K562 (cell line): ENCODE results near the gene PCED1B. TPM values are rescaled to one million over a fixed set of nuclear protein-coding genes. Genes with fewer than 3 reads are reported as not detected.
A peak's percentile ranks its signal among the peaks of the same experiment; 100 is the strongest.

Experiments
- C11orf30 ChIP-seq: fragments of 450-650 bp; IDR thresholded peaks from 2 replicates; pipeline ENCODE4 v1.6.1; 2016; ENCODE audit warnings: low read depth, mild to moderate bottlenecking
- CC2D1A ChIP-seq: fragments of 450-650 bp; IDR thresholded peaks from 2 replicates; pipeline ENCODE4 v1.6.1; 2017; ENCODE audit warnings: mild to moderate bottlenecking
- CCNT2 ChIP-seq: IDR thresholded peaks from 2 replicates; pipeline ENCODE4 v1.6.1; 2011; ENCODE audit warnings: borderline replicate concordance, low read depth, mild to moderate bottlenecking, moderate library complexity, mixed read lengths, low read length; ENCODE audit not compliant: insufficient read length; ENCODE audit errors: extremely low read depth
- CEBPZ ChIP-seq: fragments of 150-350 bp; IDR thresholded peaks from 2 replicates; pipeline ENCODE4 v1.6.1; 2014; ENCODE audit warnings: low read depth, mild to moderate bottlenecking, low read length, borderline replicate concordance
- ESRRB ChIP-seq: fragments of 250-450 bp; sonication (Bioruptor Pico); IDR thresholded peaks from 2 replicates; pipeline ENCODE4 v1.5.0; 2020; ENCODE audit warnings: mild to moderate bottlenecking, moderate library complexity, borderline replicate concordance
- FOXJ3 ChIP-seq: sonication (generic); formaldehyde crosslinking; IDR thresholded peaks from 2 replicates; pipeline ENCODE4 v1.4.0; 2020; ENCODE audit warnings: mild to moderate bottlenecking, missing genetic modification reagents
- GMEB1 ChIP-seq: fragments of 250-450 bp; sonication (Bioruptor Pico); IDR thresholded peaks from 2 replicates; pipeline ENCODE4 v1.4.0; 2020; ENCODE audit warnings: mild to moderate bottlenecking
- JUNB ChIP-seq: fragments of 450-650 bp; formaldehyde crosslinking; conservative IDR thresholded peaks from 2 replicates; pipeline ENCODE4 v1.4.0; 2020; ENCODE audit warnings: mild to moderate bottlenecking
- KDM5B ChIP-seq: fragments of 200-600 bp; sonication (generic); IDR thresholded peaks from 2 replicates; pipeline ENCODE4 v1.6.1; 2012; ENCODE audit warnings: low read depth, mild to moderate bottlenecking, moderate library complexity, low read length, control low read depth, inconsistent platforms; ENCODE audit not compliant: insufficient replicate concordance
- MAX ChIP-seq: sonication (generic); formaldehyde crosslinking; IDR thresholded peaks from 2 replicates; pipeline ENCODE4 v1.9.0; 2022; ENCODE audit warnings: mild to moderate bottlenecking, missing genetic modification reagents
- NCOA1 ChIP-seq: fragments of 450-650 bp; IDR thresholded peaks from 2 replicates; pipeline ENCODE4 v1.6.1; 2016; ENCODE audit warnings: low read depth
- TAF15 ChIP-seq: fragments of 200-400 bp; formaldehyde crosslinking; IDR thresholded peaks from 2 replicates; pipeline ENCODE4 v1.6.1; 2017; ENCODE audit warnings: mild to moderate bottlenecking, low read depth, low read length, moderate library complexity
- TCF7L2 ChIP-seq: fragments of 150-350 bp; IDR thresholded peaks from 2 replicates; pipeline ENCODE4 v1.6.1; 2016; ENCODE audit warnings: low read depth, mild to moderate bottlenecking, low read length, moderate library complexity
- TEAD4 ChIP-seq, 2 experiments: sonication (generic) in 1 of 2; formaldehyde crosslinking in 1 of 2; IDR thresholded peaks; 2 replicates each; pipeline versions ENCODE4 v1.6.1 to v1.8.0; 2012 to 2022; ENCODE audit warnings: borderline replicate concordance in 1 of 2, inconsistent platforms in 1 of 2, low read length in 1 of 2, mild to moderate bottlenecking in 1 of 2, missing genetic modification reagents in 1 of 2
- UBTF ChIP-seq, 2 experiments: IDR thresholded peaks; 2 replicates each; pipeline ENCODE4 v1.6.1; 2012; ENCODE audit warnings: improper control_type of control experiment in 2 of 2, low read depth in 2 of 2, low read length in 2 of 2, borderline replicate concordance in 1 of 2
- ZBTB26 ChIP-seq: fragments of 450-650 bp; formaldehyde crosslinking; IDR thresholded peaks from 2 replicates; pipeline ENCODE4 v1.4.0; 2022; ENCODE audit warnings: missing genetic modification characterization
- ZFPM2 ChIP-seq: fragments of 250-450 bp; sonication (Bioruptor Pico); IDR thresholded peaks from 2 replicates; pipeline ENCODE4 v1.5.1; 2022; ENCODE audit warnings: mild to moderate bottlenecking
- ZNF764 ChIP-seq: fragments of 250-450 bp; sonication (Bioruptor Pico); IDR thresholded peaks from 2 replicates; pipeline ENCODE4 v1.4.0; 2020; ENCODE audit warnings: low read depth, mild to moderate bottlenecking, moderate library complexity
- polyA plus RNA-seq, 8 experiments: library from polyadenylated mRNA; depleted of rRNA in 4 of 8; stranded (reverse) in 5 of 8; unstranded in 3 of 8; fragments of >200 nt; fragmentation: Nextera tagmentation in 2 of 8; fragmentation: Illumina TruSeq in 1 of 8; extraction: Ambion mirVana in 2 of 8; extraction: Trizol in 1 of 8; gene quantifications; 2 replicates each; pipeline versions ENCODE4 v1.2.1 to v1.2.3, GENCODE V29; 2011 to 2014; ENCODE audit warnings: inconsistent platforms in 1 of 8, missing spikeins in 1 of 8
- total RNA-seq, 7 experiments: library from RNA; depleted of rRNA in 6 of 7; stranded (reverse); fragments of >200 nt in 6 of 7; fragmentation: Illumina TruSeq in 2 of 7; extraction: Trizol in 2 of 7; gene quantifications; 2 replicates each; pipeline versions ENCODE4 v1.2.1 to v1.2.3, GENCODE V29; 2011 to 2021; ENCODE audit warnings: low replicate concordance in 1 of 7

Gene PCED1B
- total and polyA plus RNA-seq, 9 of the 15 experiments (the other 6 are each of a cell fraction or from before 2014, with no cell fraction given): 1.2 to 9.3 (median 2.5) TPM

- no peak for TF ChIP-seq TAF15
- TF ChIP-seq ZNF764 (CRISPR knock-in tag): no peak
- no peak for TF ChIP-seq CCNT2
- TF ChIP-seq ZBTB26 (CRISPR knock-in tag): no peak
- no peak for TF ChIP-seq ZFPM2 (CRISPR knock-in tag)
- peak; percentile 78; the same call in 1 of the 2 replicates for TF ChIP-seq NCOA1
- no peak for TF ChIP-seq UBTF (IDR thresholded peaks at IDR 0.05; ENCODE audit: borderline replicate concordance in 1 of 2, low read depth in 2 of 2, low read length in 2 of 2)
- no peak for TF ChIP-seq TCF7L2
- TF ChIP-seq FOXJ3: no peak
- TF ChIP-seq CEBPZ: no peak
- peak; percentile 84 for TF ChIP-seq C11orf30
- TF ChIP-seq MAX (CRISPR knock-in tag): no peak
- peak; percentile 51; the same call in 1 of the 2 replicates for TF ChIP-seq CC2D1A
- no peak for TF ChIP-seq KDM5B
- no peak for TF ChIP-seq GMEB1
- TF ChIP-seq ESRRB: no peak
- TF ChIP-seq JUNB (CRISPR knock-in tag): no peak
- TF ChIP-seq TEAD4 (IDR thresholded peaks at IDR 0.05; ENCODE audit: low read length): no peak
- no peak for TF ChIP-seq TEAD4 (CRISPR knock-in tag; IDR thresholded peaks at IDR 0.05; ENCODE audit: borderline replicate concordance)
These were observed 170.4 kb downstream of the PCED1B start (continued) for GRCh38 chr12:47249719-47250357.
